GM12873 (cell line): Measurements from ENCODE around the gene SPOPL.
A peak's percentile ranks its signal among the peaks of the same experiment; 100 is the strongest.

Experiments
- CTCF ChIP-seq: IDR thresholded peaks from 2 replicates; pipeline ENCODE4 v1.5.1; 2012; ENCODE audit warnings: low read depth, mild to moderate bottlenecking, moderate library complexity, low read length, control low read depth; ENCODE audit not compliant: insufficient read depth; ENCODE audit errors: missing control alignments

The SPOPL gene

GRCh38 chr2:138501425-138502254, at the start of gene SPOPL:
Gene SPOPL, plus strand, starts transcription at chr2:138501770. Its CDS starts 48,447 bp downstream, at chr2:138550217.
- TF ChIP-seq CTCF = peak; percentile 8

GRCh38 chr2:138452324-138452723, 49.2 kb upstream of the SPOPL start:
- no peak for TF ChIP-seq CTCF

GRCh38 chr2:138453815-138454214, 47.8 kb upstream of the SPOPL start:
- no peak for TF ChIP-seq CTCF

- TF ChIP-seq CTCF = no peak
Observed at GRCh38 chr2:138454761-138455160, 46.8 kb upstream of the SPOPL start.

GRCh38 chr2:138455275-138455674, 46.3 kb upstream of the SPOPL start:
- no peak for TF ChIP-seq CTCF

- no peak for TF ChIP-seq CTCF
Observed at GRCh38 chr2:138455691-138456090, 45.9 kb upstream of the SPOPL start.

GRCh38 chr2:138468617-138469016, 33.0 kb upstream of the SPOPL start:
- TF ChIP-seq CTCF = no peak
